DMS53 treated with DMSO at 0.1 percent for 48 hours (cell line): ENCODE measurements around the gene PLCB2.

Source experiments
- DNase-seq: peaks from one replicate; lab custom pipeline; 2025; ENCODE audit not compliant: unreplicated experiment; lab: John Stamatoyannopoulos, UW

PLCB2 gene

GRCh38 chr15:40272485-40273056 is 35.2 kb downstream of the PLCB2 start:
- DNase-seq = no peak

GRCh38 chr15:40271685-40272484 is 35.9 kb downstream of the PLCB2 start:
- DNase-seq = no peak

- DNase-seq = no peak
Observed at GRCh38 chr15:40270246-40270995, 37.3 kb downstream of the PLCB2 start.

- no peak for DNase-seq
Observed at GRCh38 chr15:40269604-40270003, 38.1 kb downstream of the PLCB2 start.

GRCh38 chr15:40267670-40268069 is 40.1 kb downstream of the PLCB2 start:
- no peak for DNase-seq

GRCh38 chr15:40266828-40267304 is 40.9 kb downstream of the PLCB2 start:
- DNase-seq = no peak

GRCh38 chr15:40265875-40266274 is 41.9 kb downstream of the PLCB2 start:
- DNase-seq = no peak

GRCh38 chr15:40265355-40265754 is 42.4 kb downstream of the PLCB2 start:
- no peak for DNase-seq

- DNase-seq = no peak
Observed at GRCh38 chr15:40264321-40265153, 43.2 kb downstream of the PLCB2 start.

- no peak for DNase-seq
Observed at GRCh38 chr15:40263024-40263754, 44.5 kb downstream of the PLCB2 start.

- DNase-seq = no peak
Observed at GRCh38 chr15:40259021-40259420, 48.7 kb downstream of the PLCB2 start.

- no peak for DNase-seq
Observed at GRCh38 chr15:40258544-40258943, 49.2 kb downstream of the PLCB2 start.

- no peak for DNase-seq
Observed at GRCh38 chr15:40257656-40258450, 49.9 kb downstream of the PLCB2 start.

GRCh38 chr15:40256638-40257235 is 51.0 kb downstream of the PLCB2 start:
- DNase-seq = no peak

- DNase-seq = no peak
Observed at GRCh38 chr15:40255033-40255432, 52.7 kb downstream of the PLCB2 start.

- no peak for DNase-seq
Observed at GRCh38 chr15:40254452-40254851, 53.3 kb downstream of the PLCB2 start.

- no peak for DNase-seq
Observed at GRCh38 chr15:40253167-40253790, 54.5 kb downstream of the PLCB2 start.

GRCh38 chr15:40252438-40253166 is 55.1 kb downstream of the PLCB2 start:
- DNase-seq = peak; percentile 18
